ENCODE results near the gene PCNT. TPM values are rescaled to one million over a fixed set of nuclear protein-coding genes. Genes with fewer than 3 reads are reported as not detected.
A peak's percentile ranks its signal among the peaks of the same experiment; 100 is the strongest.

The PCNT gene
- total and polyA plus RNA-seq, 9 of the 15 experiments (the other 6 are each of a cell fraction or from before 2014, with no cell fraction given), result 9.1 to 53.5 (median 31.3) TPM

DNA sequence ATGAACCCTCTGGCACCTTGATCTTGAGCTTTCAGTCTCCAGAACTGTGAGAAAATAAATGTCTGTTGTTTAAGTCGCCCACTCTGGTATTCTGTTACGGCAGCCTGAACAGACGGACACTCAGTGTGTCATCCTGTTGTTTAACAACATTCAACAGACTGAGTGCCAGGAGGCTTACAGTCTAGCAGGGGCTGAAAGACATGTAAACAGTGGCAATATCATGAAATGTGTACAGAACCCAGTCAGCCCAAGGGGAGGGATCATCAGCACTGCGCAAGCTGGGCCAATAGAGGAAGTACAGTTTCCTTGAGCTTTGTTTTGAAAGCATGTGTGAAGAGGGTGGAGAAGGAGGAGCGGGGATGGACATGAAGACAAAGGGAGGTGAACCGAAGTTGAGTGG lies 148.3 kb downstream of the PCNT start:
- no peaks in the 10 kb centered on the region for H3K9me3 ChIP-seq (replicated peaks; ENCODE audit: control insufficient read depth, insufficient read depth, low read depth, low read length)
- FAIRE-seq, result peak; percentile 44
- intact Hi-C loops (cut with micrococcal nuclease) (no loop called here), in situ Hi-C loops (cut with MboI) (no loop called here)
- no peak overlapping the region for H3K4me2 ChIP-seq (ENCODE audit: insufficient read depth, low read length)
- no peak overlapping the region for H3K27ac ChIP-seq (ENCODE audit: extremely low read depth, low read depth, low read length)
- no peaks in the 10 kb centered on the region for H3K27me3 ChIP-seq (ENCODE audit: control insufficient read depth in 2 of 2, insufficient read depth in 2 of 2, low read length in 2 of 2)
- CTCF ChIA-PET (ENCODE audit: low intra/inter-chr PET ratio), result no interaction called here
- no TSS peak for BruUV-seq (replicated peaks)
- TF ChIP-seq NRF1 (conservative IDR thresholded peaks at IDR 0.05 in 1 of 2, IDR thresholded peaks at IDR 0.05 in 1 of 2) (peak; percentile 45 to 55), MEIS2 (IDR thresholded peaks at IDR 0.05; ENCODE audit: partially characterized antibody) (peak; percentile 58), KDM1A (IDR thresholded peaks at IDR 0.05) (no peak), SMAD2 (IDR thresholded peaks at IDR 0.05; ENCODE audit: low read depth, low read length) (no peak), SOX6 (IDR thresholded peaks at IDR 0.05) (peak; percentile 12; the same call in 1 of the 2 replicates), SUPT5H (IDR thresholded peaks at IDR 0.05) (0 out of 2 replicates have a peak, but pooled peaks have one; percentile 20), SPI1 (IDR thresholded peaks at IDR 0.05; ENCODE audit: borderline replicate concordance, low read depth, low read length) (0 out of 2 replicates have a peak, but pooled peaks have one; percentile 22), POLR2H (tag; IDR thresholded peaks at IDR 0.05; ENCODE audit: low read depth) (no peak), CEBPG (CRISPR knock-in tag; IDR thresholded peaks at IDR 0.05) (peak; percentile 71), CEBPG (tag; conservative IDR thresholded peaks at IDR 0.05 in 1 of 2, IDR thresholded peaks at IDR 0.05 in 1 of 2) (no peak), CREB3 (tag; conservative IDR thresholded peaks at IDR 0.05; ENCODE audit: low read depth) (no peak), ZNF224 (CRISPR knock-in tag; IDR thresholded peaks at IDR 0.05) (0 out of 2 replicates have a peak, but pooled peaks have one; percentile 37), BACH1 (tag; IDR thresholded peaks at IDR 0.05) (no peak), POLR2A (conservative IDR thresholded peaks at IDR 0.05) (0 out of 2 replicates have a peak, but pooled peaks have one; percentile 42), ZNF184 (CRISPR knock-in tag; IDR thresholded peaks at IDR 0.05) (no peak), ZNF232 (CRISPR knock-in tag; IDR thresholded peaks at IDR 0.05) (no peak)
- TF ChIP-seq, protein P1, sequence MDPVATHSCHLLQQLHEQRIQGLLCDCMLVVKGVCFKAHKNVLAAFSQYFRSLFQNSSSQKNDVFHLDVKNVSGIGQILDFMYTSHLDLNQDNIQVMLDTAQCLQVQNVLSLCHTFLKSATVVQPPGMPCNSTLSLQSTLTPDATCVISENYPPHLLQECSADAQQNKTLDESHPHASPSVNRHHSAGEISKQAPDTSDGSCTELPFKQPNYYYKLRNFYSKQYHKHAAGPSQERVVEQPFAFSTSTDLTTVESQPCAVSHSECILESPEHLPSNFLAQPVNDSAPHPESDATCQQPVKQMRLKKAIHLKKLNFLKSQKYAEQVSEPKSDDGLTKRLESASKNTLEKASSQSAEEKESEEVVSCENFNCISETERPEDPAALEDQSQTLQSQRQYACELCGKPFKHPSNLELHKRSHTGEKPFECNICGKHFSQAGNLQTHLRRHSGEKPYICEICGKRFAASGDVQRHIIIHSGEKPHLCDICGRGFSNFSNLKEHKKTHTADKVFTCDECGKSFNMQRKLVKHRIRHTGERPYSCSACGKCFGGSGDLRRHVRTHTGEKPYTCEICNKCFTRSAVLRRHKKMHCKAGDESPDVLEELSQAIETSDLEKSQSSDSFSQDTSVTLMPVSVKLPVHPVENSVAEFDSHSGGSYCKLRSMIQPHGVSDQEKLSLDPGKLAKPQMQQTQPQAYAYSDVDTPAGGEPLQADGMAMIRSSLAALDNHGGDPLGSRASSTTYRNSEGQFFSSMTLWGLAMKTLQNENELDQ (CRISPR knock-in tag; IDR thresholded peaks at IDR 0.05; ENCODE audit: borderline replicate concordance), result no peak
- H4K20me1 ChIP-seq (replicated peaks; ENCODE audit: control insufficient read depth, insufficient read depth, low read length), result no peaks in the 10 kb centered on the region; the same call in 1 of the 2 replicates
- peaks cover 15% of the 10 kb centered on the region; the same call in 2 of the 3 replicates for H3K36me3 ChIP-seq (ENCODE audit: control insufficient read depth, insufficient read depth, low read length)
- H3K9ac ChIP-seq (ENCODE audit: insufficient read depth in 1 of 2, low read depth in 2 of 2, low read length in 2 of 2), result peak overlapping the region in 1 of 2 experiments; percentile 11; a peak in 1 of 4 replicates
- no peaks in the 10 kb centered on the region for H3K4me1 ChIP-seq (replicated peaks in 1 of 2; ENCODE audit: control insufficient read depth in 2 of 2, insufficient read depth in 2 of 2, low read length in 2 of 2)
- no peak for DNase-seq (ENCODE audit: extremely low read depth in 1 of 4, low spot score in 3 of 4)
- H3K9me1 ChIP-seq (ENCODE audit: control insufficient read depth, insufficient read depth, low read length), result no peaks in the 10 kb centered on the region
- 79% methylated on average over 6 of the region's 6 CpGs for WGBS (ENCODE audit: insufficient coverage, low coverage, missing lambda C conversion rate)
- POLR2A ChIA-PET, result interaction anchor here (0.5 to 6.3 kb wide), 7 partner anchors 10 to 65 kb away, joined by 3 to 47 read pairs (median 4); partner anchors contain the start of gene DIP2A
- no peaks in the 10 kb centered on the region for H3K79me2 ChIP-seq (ENCODE audit: control insufficient read depth, insufficient read depth, low read length)
- no peak overlapping the region for H2AFZ ChIP-seq (ENCODE audit: low read depth, low read length)
- peak; percentile 65 for ATAC-seq
- no peak overlapping the region for H3K4me3 ChIP-seq
